HG02973 (cell line): ENCODE data around the gene TPCN1.

ENCODE experiments used
- ATAC-seq: cut with Tn5 transposase; IDR thresholded peaks from one replicate; pipeline ENCODE4 v1.9.1; 2021; ENCODE audit warnings: moderate library complexity; ENCODE audit not compliant: unreplicated experiment

TPCN1 gene

DNA sequence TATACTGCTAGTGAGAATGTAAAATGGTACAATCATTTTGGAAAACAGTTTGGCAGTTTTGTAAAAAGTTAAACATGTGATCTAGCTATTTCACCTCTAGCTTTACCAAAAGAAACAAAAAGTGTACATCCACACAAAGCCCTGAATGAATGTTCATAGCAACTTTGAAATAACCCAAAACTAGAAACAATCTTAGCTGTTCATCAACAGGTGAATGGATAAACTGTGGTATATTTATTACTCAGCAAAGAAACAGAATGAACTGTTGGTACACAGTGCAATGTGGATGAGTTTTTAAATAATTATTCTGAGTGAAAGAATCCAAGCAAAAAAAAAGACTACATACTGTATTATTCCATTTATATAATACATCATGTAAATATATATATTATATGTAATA lies 36.3 kb downstream of the TPCN1 start:
- ATAC-seq, result no peak

DNA sequence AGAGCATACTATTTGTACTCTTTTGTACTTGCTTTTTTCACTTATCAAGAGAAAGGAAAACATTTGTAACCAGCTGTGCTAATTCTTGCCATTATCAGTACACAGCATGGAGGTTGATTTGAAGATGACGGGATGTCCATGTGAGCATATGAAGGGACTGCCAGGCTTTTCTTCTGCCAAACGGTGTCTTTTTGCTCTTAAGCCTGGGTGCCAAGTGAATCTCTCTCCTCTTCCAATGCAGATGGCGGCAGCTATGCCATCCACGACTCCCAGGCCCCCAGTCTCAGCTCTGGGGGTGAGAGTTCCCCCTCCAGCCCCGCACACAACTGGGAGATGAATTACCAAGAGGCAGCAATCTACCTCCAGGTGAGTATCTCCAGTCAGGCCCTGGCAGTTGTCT lies 38.9 kb downstream of the TPCN1 start:
- no peak for ATAC-seq

DNA sequence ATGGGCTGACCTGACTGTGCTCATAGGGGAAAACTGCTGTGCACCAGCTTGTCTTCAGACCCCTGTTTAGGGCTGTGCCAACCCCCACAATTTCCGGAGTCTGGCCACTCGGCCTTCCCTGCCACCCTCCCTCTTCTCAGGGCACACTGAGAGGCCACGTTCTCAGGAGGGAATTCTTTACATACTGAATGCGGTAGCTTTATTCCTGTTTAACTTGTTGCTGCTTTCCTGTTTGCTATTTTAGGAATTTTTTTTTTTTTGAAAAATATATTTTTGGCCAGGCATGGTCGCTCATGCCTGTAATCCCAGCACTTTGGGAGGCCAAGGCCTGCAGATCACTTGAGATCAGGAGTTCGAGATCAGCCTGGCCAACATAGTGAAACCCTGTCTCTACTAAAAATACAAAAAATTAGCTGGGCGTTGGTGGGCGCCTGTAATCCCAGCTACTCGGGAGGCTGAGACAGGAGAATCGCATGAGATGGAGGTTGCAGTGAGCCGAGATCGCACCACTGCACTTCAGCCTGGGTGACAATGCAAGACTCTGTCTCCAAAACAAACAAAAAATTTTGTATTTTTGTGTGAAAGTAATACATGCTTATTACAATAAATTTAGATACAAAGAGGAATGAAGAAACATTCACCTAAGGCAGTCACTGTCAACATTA lies 39.5 kb downstream of the TPCN1 start:
- no peak for ATAC-seq

DNA sequence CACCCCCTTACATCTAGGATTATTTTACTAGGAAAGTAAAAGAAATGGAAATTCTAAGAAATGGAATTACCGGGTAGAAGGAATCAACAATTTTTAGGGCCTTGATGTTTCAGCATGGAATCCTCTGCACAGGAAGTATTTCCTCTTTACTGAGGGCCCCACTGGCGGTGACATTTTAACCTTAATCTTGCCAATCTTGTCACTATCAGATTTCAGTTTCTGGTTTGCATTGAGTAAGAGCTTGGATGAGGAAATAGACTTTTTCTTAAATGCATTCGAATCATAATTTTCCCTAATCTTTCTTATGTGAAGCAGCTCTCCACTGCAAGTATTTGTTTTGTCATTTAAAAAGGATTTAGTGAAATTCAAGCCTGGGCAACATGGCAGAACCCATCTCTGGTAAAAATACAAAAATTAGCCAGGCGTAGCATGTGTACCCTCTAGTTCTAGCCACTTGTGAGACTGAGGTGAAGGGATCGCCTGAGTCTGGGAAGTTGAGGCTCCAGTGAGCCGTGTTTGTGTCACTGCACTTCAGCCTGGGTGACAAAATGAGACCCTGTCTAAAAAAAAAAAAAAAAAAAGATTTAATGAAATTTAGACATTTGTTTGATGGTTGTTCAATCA lies 40.7 kb downstream of the TPCN1 start:
- ATAC-seq, result no peak

DNA sequence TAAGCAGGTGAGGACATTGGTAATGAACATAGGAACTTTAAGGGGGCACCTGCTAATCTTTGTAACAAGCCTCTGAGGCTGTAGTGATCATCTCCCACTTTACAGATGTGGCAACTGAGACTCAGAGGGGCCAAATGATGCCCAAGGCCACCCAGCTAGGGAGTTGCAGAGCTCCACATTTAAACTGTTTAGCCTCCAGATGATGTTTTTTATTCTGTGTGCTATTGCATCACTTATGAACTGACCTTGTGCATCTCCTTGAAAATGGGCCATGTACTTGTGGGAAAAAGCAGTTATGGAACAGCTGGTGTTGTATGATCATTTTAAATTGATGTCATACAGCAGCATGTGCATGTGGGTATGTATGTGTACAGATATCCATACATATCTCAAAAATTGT lies 41.4 kb downstream of the TPCN1 start:
- no peak for ATAC-seq

- no peak for ATAC-seq
These were observed 42.2 kb downstream of the TPCN1 start for GRCh38 chr12:113263431-113263963.

GRCh38 chr12:113266106-113266895 lies 45.0 kb downstream of the TPCN1 start:
- no peak for ATAC-seq

DNA sequence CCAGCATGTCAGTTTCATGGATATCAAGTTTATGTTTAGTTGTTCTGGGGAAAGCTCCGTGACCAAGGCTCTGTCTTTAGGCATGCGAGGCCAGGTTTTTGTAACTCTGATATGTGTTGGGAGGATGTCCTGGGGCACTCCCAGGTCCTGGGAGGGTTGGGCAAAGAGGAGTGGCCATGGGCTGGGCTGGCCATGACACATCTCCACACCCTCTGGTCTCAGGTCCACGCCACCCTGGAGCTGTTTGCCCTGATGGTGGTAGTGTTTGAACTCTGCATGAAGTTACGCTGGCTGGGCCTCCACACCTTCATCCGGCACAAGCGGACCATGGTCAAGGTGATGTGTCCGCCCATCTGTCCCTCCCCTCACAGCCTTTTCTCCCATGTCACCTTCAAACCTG lies 46.4 kb downstream of the TPCN1 start:
- ATAC-seq, result no peak

DNA sequence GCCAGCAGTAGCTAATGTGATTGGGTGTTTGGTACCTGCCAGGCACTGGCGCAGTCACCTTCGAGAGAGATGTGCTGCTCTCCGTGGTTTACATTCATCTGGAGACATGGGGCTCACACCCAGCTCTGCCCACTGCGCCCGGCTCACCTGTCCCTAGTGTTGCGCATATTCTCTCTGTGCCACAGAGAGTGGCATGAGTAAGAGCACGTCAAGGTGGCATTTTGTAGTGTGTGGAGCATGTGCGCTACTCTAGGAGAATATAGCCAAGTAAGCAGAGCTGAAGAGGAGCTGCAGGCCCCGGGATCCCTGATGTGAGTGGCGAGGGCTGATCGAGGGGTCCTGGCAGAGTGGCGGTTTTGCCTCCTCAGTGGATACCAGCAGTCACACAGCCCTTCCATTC lies 46.9 kb downstream of the TPCN1 start:
- ATAC-seq, result no peak

DNA sequence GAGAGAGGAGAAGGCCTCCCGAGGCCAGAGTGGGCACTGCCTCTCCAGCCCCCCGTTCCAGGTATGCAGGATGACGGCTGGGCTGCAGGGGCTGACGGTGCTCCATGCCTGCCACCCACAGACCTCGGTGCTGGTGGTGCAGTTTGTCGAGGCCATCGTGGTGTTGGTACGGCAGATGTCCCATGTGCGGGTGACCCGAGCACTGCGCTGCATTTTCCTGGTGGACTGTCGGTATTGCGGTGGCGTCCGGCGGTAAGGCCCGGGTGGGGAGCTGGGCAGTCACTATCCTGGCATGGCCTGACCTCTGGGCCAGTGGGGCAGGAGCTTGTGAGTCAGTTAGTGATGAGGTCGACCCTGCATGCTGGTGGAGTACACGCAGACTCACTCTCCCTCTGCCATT lies 47.4 kb downstream of the TPCN1 start:
- ATAC-seq, result no peak

DNA sequence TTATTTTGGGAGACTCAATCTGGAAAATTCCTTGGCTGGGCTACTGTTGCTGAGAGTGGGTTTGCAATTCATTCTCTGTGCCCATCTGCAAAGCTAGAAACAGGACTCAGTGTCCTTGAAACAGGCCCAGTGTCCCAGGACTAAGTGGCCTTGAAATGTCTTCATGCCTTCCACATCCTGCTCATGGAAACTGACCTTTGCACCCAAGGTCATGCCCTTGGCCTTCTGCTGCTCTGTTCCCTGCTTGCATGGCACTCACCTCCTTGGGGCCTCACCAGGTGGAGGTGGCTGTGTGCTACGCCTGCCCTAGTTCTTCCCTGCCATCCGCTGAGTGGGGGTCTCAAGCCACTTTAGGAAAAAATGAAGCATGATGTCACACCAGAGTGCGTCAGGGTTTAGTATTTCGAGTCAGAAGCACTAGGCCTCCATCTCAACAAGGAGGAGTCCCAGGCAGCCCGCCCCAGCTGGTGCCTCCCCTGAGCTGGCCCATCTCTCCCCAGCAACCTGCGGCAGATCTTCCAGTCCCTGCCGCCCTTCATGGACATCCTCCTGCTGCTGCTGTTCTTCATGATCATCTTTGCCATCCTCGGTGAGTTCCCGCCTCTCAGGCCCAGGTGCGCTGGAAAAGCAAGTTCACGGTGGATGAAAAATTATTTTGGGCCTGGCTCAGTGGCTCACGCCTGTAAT lies 48.1 kb downstream of the TPCN1 start:
- ATAC-seq, result no peak

- no peak for ATAC-seq
These were observed 49.4 kb downstream of the TPCN1 start for GRCh38 chr12:113270709-113271009.

- no peak for ATAC-seq
These were observed 50.2 kb downstream of the TPCN1 start for GRCh38 chr12:113271466-113271852.

GRCh38 chr12:113271853-113272561 lies 50.7 kb downstream of the TPCN1 start:
- no peak for ATAC-seq

GRCh38 chr12:113273053-113273725 lies 51.9 kb downstream of the TPCN1 start:
- ATAC-seq, result no peak

- no peak for ATAC-seq
These were observed 53.6 kb downstream of the TPCN1 start for GRCh38 chr12:113274848-113275247.

- ATAC-seq, result no peak
These were observed 55.0 kb downstream of the TPCN1 start for GRCh38 chr12:113276306-113276705.

GRCh38 chr12:113276946-113277500 lies 55.8 kb downstream of the TPCN1 start:
- no peak for ATAC-seq

- ATAC-seq, result no peak
These were observed 56.2 kb downstream of the TPCN1 start for GRCh38 chr12:113277511-113277910.

GRCh38 chr12:113278141-113278540 lies 56.9 kb downstream of the TPCN1 start:
- no peak for ATAC-seq
